CD1c-positive myeloid dendritic cell (primary cell): ENCODE data around the gene LRRC51.

Experiments
- DNase-seq: peaks from one replicate; pipeline ENCODE4 v3.0.0-alpha.2; 2016; ENCODE audit errors: extremely low spot score

The LRRC51 gene

DNA sequence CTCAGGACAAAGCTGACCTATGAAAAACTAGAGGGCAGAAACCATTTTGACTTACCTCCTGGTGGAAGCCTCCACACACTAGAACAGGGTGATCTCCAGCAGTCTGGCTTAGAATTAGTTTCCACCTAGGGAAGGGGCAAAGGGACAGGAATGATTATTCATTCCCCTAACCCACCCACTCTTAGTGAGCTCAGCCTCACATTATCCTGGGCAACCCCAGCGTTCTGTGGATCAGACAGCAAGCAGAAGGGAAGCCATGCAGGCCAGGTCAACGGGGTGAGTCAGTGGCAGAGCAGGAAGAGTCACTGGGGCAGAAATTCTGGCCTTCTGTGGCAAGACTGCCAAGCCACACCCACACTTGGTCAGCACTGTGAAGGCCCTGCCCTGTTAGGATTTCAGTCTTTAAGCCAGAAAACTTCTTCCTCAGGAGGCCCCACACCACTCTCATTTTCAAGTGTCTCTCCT lies 10.8 kb upstream of the LRRC51 start:
- peak; percentile 94 for DNase-seq

DNA sequence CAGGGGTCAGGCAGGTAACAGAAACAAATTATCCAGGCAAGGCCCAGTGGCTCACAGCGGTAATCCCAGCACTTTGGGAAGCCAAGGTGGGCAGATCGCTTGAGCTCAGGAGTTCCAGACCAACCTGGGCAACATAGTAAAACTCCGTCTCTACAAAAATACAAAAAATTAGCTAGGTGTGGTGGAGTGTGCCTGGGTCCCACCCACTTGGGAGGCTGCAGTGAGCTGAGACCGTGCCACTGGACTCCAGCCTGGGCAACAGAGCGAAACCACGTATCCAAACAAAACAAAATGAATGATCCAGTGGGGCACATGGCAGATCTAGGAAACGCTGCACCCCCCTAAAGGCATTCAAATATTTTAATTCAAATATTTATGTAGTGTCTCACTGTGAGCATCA lies 10.2 kb upstream of the LRRC51 start:
- no peak for DNase-seq

DNA sequence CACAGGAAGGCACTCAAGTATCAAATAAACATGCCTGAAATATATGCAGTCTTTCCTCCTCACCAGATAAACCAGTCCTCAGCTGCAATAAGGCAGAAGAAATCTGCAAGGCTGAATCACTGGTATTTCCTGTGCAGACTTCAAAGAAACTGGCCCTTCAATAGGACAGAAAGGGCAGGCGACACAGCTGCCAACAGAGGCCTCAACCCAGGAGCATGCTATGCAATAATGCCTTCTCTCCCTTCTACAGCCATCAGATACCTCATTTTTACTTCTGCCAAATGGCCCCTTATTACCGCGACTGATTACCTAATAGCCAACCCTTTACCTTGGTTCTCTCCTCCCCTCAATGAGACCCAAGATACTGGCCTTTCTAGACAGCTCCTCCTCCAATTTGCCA lies 8.3 kb upstream of the LRRC51 start:
- no peak for DNase-seq

DNA sequence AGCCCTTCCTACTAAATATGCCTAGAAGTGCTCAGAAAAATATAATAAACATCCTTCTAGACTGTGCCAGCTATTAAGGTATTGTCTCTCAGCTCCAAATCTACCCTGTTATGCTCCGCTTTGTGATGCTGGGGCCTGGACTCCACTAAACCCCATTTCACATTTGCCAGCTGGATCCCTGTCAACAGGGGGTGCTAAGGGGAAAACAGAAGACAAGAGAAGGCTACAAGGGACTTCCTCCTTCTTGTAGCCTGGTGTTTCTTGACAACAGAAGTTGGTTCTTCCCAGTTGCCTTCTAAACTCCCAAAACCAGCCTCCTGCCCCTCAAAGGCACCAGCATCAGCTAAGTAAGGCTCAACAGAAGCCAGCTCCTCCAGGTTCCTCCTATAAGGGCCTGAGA lies 5.5 kb upstream of the LRRC51 start:
- DNase-seq = peak; percentile 68

DNA sequence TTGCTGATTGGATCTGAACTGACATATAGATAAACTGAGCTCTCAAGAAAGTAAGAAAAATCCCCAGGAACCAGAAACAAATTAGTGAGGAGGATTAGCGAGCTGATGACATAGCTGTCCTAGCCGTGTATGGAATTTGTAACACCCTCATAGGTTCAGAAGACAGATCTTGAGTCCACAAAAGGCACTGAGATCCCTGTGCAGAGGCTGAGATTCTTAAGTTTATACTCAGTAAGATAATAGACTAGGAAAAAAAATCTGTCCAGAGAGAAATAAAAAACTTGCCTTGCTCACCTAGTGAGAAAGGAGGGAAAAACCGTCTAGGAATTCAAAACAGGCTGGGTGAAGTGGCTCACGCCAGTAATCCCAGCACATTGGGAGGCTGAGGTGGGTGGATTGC lies 4.9 kb upstream of the LRRC51 start:
- no peak for DNase-seq

DNA sequence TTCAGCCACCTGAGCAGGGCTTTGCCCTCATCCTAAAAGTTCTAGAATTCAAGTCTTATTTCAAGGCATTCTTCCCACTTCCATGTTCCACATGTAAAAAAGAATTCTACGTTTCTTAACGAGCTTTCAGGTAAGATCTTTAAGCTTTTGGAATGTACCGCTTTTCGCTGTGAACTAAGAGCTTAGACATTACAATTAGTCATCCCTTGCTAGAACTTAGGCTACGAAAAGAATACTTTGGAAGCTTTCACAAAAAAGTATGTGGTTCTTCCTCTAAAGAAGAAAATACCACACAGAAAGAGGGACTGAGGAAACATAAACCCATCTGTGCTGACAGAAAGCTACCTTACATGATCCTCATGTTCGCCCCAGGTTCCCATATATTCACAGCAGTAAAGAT lies 2.2 kb upstream of the LRRC51 start:
- DNase-seq = no peak

DNA sequence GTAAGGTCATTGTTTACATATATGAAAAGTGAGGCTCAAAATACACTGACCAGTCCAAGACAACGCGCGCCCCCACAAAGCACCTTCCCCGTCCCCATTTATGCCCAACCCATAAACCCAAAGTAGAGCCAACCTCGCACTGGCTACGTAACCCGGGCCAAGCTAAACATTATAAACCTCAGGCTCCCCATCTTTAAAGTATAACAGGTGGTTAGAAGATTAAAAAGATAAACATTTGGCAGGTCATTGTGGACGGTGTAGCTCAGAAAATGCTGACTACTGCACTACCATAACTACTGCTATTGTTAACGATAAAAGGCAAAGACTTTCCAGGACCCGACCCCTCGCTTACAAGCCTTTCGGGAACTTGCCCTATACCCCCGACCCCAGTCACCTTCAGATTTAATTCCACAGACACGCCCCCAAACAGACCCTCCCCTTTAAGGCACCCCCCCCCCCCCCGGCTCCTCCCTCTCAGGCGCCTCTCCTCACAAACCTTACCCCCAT lies 778 bp upstream of the LRRC51 start:
- DNase-seq = no peak

DNA sequence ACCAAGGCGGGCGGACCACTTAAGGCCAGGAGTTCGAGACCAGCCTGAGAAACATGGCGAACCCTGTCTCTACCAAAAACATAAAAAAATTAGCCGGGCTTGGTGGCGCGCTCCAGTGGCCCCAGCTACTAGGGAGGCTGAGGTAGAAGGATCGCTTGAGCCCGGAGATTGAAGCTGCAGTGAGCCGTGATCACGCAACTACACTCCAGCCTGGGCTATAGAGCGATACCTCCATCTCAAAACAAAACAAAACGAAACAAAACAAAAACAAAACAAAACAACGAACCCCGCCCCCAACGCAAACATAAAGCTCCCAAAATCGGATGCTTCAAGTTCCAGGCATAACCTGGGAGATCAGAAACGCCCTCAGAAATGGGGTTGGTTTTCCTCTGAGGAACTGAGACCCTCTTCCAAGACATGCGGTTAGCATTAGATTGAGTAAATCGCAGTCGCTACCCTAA lies 564 bp downstream of the LRRC51 start:
- no peak for DNase-seq

DNA sequence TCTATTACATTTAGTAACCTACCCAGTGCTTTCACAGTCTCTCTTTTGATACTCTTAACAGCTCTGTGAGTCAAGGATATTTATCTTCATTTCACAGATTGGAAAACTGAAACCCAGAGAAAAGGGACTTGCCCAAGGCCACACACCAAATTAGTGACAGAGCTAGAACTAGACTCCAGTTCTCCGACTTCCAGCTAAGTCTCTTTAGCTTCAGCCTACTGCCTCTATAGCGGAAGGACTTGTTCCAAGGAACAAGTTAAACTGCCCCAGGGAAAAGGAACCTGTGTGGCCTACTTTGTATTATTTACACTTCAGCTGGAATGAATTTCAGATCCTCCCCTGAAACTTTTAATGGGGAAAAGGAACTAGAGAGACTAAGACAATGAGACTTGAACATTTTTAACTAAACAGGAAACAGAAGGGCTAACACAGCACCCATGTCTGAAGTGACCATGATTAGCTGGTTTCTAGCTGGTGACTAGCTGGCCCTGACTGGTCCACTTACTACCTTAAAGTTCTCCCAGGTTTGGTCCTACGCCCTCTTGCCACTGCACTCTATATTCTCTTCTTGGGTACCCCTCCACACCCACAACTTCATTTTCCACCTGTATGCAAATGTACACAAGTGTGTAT lies 1.3 kb downstream of the LRRC51 start:
- DNase-seq = peak; percentile 81

DNA sequence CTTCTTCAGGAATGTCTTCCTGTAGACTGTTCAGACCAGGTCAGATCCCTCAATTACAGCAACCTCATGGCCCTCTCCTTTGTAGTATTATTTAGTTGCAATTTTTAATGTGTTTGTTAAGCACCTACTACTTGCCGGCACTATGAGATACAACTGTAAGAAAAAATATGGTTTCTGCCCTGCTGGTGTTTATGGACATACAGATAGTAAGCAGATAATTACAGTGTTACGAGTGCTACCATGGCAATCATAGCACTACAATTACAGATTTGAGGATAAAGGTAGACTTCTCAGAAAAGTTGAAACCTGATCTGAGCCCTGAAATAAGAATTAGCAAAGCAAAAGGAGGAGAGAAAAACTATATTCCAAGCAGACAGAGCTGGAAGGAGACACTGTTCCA lies 2.8 kb downstream of the LRRC51 start:
- no peak for DNase-seq

DNA sequence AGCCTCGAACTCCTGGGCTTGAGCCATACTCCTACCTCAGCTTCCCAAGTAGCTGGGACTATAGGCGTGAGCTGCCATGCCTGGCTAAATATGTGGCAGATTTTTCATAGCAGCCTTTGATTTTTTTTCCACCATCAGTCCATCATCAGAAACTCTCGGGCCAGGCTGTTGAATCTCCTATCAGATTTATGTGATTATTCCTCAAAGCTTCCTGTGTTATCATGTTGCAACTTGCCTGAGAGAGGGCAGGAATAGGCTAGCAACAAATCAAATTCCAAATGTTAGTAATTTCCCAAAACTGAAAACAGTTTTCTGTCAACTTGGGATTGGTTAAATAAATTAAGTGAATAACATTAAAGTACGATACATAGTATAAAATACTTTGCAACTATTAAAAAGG lies 3.4 kb downstream of the LRRC51 start:
- no peak for DNase-seq

DNA sequence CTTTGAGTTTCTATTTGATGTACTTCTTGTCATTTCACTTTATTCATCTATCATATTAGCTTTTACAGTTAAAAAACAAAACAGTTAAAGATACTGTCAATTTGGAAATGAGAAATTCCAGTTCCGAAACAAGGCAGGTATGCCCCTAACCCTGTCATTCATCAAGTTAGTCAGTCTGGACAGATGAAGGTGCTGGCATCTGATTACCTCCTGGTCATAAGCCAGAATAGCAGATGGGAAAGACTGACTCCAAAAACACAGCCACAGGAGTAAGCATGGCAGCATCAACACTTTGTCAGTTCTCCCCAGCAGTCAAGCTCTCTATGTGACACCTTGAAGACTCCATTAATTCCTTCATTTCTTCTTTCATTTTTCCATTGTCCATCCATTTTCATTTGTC lies 4.3 kb downstream of the LRRC51 start:
- no peak for DNase-seq

DNA sequence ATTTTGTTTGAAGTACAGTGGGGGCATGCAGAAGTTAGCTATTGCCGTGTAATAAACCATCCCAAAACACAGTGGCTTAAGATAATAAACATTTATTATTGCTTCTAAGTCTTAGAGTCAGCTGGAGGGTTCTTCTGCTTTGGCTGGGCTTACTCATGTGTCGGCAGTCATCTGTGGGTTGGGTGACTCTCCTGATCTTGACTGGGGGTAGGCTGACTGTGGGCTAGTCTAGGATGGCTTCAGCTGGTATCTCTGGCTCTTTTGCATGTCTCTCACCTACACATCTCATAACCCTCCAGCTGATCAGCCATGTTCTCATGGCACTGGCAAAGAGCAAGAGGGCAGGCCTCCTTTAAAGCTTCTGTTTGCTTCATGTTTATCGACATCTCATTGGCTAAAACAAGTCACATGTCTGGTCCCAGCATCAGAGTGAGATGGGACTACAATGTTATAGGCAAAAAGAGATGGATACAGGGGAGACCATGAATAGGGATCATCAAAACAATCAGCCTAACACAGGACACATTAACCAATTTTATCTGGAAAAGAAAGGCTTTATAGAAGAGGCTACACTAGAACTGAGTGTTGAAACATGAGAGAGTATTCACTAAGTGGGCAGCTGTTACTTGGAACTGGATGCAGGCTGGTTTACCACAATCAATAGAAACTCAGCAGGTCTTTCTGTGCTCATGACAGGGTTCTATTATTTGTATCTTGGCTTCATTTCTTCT lies 5.1 kb downstream of the LRRC51 start:
- DNase-seq = no peak

DNA sequence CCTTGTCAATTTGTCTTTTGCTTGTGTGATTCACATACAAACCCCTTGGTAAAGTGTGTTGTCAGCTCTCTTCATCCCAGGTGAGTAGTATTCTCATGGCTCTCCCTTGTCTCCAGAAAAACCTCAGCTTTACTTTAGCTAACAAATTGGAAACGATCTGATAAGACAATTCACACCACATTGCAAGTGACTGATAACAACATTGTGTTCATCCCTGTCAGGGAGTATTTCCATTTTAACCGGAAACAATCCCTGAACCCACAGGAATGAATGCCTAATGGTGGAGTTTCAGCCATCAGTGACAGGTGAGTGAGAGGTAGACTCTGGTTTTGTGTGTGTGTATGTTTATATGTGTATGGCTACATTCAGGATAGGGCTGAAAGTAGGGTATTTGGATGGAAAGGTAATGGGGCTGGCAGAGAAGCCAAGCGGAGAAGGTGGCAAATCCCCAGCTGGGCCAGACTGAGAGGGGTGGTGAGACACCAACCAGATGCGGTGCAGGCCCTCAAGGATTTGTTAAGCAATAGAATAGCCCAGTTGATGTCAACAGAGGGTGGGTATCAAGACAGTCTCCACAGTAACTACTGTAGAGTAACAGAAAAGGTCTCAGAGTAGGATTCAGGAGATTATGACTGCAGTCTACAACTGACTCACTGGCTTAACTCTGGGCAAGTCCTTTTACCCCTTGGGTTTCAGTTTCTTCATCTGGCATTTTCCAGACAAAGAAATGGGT lies 7.6 kb downstream of the LRRC51 start:
- DNase-seq = no peak

DNA sequence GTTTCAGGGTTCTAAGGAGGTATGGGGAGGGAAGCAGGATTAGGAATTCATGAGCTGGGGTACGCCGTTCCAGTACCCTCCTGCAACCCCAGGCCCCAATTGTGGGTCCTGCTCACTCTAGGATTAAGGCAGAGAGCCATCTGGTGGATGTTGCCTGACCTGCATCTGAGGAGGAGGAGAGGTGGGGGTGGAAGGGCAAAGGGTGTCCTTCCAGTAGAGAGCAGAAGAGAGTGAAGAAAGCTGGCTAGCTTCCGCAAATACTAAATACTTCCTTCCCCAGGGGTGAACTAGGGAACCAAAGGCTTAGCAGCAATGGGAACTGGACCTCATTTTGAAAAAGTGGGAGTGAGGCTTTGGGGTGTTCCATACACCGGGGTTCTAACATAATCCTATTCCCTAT lies 10.6 kb downstream of the LRRC51 start:
- DNase-seq = peak; percentile 88

DNA sequence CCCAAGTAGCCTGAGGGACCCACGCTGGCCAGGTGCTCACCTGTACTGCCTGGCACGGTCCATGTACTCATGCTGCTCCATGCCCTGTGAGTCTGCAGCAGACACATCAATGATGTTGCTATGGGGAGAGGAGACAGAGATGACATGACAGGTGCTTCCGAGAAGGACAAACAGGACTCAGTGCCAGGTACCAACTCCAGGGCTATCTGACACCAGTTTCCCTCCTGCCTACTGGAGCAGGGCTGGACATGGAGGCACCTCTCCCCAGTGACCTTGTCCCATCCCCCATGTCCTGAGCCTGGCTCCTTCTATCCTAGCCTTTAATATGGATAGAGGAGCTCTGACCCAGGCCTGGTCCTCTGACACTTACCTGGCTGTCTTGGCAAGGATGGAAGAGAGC lies 18.1 kb downstream of the LRRC51 start:
- no peak for DNase-seq

DNA sequence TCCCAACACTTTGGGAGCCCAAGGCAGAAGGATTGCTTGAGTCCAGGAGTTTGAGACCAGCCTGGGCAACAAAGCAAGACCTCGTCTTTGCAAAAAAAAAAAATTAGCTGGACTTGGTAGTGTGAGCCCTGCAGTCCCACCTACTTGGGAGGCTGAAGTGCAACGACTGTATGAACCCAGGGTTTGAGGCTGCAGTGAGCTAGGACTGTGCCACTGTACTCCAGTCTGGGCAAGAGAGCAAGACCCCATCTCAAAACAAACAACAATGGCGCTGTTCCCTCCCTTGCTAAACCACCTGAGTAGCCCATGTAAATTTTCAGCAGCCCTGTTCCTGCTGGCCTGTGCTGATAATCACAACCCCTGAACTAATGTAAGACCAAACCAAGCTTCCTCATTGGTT lies 19.4 kb downstream of the LRRC51 start:
- DNase-seq = no peak

DNA sequence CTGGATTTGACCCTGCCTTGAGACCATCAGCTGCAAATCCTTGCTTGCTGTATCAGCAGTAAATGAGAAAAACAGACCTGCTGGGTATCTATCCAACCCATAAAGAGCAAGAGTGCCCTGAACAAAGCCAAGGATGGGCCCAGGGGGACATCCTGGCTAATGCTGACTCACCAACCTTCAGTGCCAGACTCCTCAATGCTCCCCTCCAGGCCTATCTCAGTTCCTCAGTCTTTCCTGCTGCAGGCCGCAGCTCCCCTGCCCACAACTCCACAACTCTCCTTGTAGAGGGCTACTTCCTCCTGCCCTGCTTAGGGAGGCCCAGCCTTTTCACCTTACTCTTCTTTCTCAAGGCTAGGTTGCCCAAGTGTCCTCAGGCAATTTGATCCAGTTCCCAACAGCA lies 19.8 kb downstream of the LRRC51 start:
- peak; percentile 77 for DNase-seq

DNA sequence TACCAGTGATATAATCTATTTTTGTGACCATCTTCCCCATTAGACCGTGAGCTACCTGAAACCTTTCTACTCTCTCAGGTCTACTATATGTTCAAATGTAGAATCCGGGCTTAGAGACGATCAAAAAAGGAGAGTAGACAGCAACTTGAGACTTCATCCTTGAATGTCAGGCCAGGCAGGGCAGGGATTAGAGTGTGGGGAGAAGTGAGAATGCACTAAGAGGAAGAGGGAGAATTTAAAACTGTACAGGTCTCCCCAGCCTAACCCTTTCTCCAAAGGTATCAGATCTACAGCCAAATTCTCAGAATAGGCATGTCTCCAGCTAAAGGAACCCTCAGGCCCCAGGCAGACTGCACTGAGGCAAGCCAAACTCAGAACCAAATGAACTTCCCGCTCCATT lies 21.5 kb downstream of the LRRC51 start:
- peak; percentile 33 for DNase-seq

DNA sequence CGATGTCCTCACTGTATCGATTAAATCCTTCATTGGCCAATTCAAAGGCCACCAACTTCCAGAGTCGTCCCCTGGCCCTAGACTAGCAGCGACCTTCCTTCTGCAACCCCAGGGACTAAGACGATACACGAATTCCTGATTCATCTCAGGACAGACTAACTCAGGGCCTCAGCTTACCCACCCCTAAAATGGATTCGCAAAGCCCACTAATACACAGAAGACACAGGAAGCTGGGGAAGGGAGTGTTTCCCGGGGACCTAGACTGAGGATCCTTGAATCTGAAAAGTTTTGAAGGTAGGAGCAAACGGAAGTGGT lies 21.9 kb downstream of the LRRC51 start:
- no peak for DNase-seq

DNA sequence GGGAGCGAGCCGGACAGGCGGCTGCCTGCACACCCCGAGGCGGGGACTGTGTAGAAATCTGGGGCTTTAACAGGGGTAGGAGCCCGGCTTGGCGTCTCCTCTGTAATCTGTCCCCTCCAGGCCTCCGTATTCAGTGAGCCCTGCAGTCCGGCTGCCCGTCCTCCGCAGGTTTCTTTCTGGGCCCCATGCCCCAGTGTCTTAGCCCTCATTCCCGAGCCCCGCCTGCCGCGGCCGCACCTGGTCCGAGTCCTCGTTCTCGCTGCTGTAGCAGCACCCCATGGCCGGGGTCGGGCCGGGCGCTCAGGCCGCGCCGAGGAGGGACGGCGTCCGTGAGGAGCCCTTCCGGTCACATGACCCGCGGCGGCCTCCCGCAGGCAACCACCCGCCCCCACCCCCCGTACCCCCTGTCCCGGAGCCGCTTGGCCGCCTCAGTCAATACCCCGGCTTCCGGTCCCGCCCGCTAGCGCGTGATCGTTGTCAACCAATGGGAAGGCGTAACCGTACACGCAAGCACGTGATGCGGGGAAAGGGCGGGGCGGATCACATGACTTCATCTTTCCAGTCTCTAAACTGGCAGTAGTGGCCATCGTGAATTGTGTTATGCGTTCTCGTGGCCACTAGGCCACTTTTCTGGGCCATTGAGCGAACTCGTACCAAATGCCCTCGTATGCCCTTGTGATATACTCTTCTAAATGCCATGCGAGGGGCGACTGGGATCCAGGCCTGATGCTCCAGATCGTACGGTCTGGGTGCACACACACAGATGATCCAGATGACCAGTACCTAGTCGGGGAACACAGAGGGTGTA lies 22.5 kb downstream of the LRRC51 start, which contains the start of gene LAMTOR1:
Gene LAMTOR1, minus strand, starts transcription at position 352 of the 808 bp plus-strand sequence. Its CDS starts 73 bp downstream, at position 279.
- peak; percentile 99 for DNase-seq

DNA sequence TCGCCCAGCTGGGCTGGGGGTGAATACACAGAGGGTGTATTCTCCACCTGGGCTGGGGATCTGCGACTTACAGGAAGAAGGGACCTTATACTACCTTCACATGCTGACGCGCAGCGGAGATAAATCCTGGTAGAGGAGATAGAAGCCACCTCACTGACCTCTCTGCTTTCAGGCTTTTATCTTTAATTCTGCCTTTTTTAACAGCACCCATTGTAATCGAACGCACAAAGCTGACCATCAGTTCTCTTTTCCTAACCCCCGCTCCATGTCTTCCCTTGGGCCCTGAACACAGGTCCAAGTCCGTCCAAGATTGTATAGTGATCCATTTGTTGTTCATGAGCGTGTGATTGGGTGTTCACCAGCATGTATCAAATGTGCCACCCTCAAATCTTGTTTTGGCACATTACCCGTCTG lies 23.1 kb downstream of the LRRC51 start:
- no peak for DNase-seq
